ENCODE results near the gene PEAK3.

PEAK3 gene

DNA sequence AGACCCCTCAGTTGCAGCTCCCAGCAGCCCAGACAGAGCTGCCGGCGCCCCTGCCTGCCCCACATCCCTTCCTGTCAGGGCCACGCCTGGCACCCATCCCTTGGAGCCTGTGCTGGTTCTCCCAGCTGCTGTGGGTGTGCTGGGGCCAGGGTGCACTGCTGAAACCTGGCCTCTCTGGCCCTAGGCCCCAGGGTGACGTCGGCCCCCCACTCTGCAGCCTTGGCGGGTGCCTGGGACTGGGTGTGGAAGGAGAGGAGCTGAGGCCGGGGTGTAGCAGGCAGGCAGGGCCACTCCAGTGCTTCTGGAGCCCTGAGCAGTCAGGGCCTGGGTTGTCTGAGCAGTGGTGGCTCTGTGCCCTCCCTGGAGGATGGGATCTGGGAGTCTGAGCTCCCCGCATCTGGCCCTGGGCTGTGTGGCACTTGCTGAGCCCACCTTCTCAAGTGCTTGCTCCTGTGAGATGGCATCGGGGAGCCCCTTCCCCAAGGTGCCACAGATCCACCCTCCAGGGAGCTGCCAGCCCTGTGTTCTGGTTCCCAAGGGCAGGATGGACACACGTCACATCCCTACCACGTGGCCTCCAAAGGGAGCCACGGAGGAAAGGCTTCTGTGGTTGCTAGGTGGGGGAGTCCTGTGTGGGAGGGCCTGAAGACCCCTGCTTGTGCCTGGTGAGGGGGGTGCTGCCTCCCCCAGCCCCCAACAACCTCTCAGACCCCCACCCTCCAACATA lies 51.0 kb downstream of the PEAK3 start:
- no peak for DNase-seq (ENCODE audit: extremely low read depth, low read depth)
- TF ChIP-seq, protein P1, sequence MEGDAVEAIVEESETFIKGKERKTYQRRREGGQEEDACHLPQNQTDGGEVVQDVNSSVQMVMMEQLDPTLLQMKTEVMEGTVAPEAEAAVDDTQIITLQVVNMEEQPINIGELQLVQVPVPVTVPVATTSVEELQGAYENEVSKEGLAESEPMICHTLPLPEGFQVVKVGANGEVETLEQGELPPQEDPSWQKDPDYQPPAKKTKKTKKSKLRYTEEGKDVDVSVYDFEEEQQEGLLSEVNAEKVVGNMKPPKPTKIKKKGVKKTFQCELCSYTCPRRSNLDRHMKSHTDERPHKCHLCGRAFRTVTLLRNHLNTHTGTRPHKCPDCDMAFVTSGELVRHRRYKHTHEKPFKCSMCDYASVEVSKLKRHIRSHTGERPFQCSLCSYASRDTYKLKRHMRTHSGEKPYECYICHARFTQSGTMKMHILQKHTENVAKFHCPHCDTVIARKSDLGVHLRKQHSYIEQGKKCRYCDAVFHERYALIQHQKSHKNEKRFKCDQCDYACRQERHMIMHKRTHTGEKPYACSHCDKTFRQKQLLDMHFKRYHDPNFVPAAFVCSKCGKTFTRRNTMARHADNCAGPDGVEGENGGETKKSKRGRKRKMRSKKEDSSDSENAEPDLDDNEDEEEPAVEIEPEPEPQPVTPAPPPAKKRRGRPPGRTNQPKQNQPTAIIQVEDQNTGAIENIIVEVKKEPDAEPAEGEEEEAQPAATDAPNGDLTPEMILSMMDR (IDR thresholded peaks at IDR 0.05; ENCODE audit: low read depth, low read length), result no peak

DNA sequence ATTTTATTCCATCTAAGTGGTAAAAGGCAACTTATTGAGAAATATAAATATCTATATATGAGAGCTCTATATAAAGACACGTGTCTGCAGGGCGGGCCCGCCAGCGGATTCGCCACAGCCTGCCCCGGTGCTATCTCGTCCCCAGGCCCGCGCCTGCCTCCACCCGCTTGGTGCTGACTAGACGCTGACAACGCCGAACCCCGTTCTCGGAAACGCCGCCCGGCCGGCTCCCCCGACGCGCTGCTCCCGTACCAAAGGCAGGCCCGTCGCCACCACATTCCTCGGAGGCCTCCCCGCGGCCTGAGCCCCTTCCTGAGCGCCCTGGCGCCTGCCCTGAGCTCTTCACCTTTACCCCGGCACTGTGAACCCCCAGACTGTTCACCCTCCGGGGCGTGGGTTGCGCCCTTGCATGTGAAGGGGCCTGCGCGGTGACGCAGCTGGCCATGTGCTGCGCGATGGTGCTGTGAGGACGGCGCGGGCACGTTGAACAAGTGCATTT lies 51.9 kb downstream of the PEAK3 start:
- TF ChIP-seq, protein P1 (IDR thresholded peaks at IDR 0.05; ENCODE audit: low read depth, low read length), result no peak
- DNase-seq (ENCODE audit: extremely low read depth, low read depth), result no peak

DNA sequence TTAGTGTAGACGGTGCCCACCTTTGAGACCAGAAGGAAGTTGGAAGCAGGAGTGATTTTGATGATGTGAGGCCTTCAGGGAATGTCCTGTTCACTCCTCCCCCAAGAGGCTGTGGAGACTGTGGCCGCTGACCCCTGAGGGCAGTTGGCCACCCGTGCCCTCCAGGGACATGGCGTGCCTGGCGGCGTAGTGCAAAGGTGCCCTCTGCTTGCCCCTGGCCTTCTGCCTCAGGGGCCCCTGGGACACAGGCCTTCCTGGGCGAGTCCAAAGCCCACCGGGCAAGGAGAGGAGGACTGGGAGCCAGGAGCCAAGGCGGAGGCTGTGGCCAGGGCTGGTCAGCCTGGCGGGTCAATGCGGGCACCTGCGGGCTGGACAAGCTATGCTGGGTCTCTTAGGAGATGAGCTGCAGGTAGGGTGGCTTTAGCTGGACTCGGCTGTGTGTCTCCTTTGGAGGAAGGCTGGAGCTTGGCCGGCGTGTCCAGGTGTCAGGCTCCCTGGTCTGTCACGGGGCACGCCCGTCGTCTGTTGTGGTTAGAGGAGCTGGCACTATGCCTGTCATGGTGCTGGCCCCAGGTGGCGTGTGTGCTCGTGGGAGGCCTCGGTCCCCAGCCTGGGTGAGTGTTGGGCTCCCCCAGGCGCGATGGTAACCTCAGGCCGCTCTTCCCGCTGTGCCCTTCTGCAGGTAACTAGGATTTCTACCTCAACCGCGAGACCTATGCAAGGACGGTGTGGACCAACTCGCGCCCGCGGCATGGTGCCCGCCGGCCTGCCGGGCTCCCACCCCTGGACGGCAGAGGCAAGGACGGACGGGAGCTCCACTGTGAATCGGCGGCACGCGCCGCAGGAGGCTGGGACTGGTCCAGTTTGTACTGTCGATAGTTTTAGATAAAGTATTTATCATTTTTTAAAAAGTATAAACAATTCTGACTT lies 52.6 kb downstream of the PEAK3 start:
- DNase-seq (ENCODE audit: extremely low read depth, low read depth), result no peak
- TF ChIP-seq, protein P1 (IDR thresholded peaks at IDR 0.05; ENCODE audit: low read depth, low read length), result no peak

DNA sequence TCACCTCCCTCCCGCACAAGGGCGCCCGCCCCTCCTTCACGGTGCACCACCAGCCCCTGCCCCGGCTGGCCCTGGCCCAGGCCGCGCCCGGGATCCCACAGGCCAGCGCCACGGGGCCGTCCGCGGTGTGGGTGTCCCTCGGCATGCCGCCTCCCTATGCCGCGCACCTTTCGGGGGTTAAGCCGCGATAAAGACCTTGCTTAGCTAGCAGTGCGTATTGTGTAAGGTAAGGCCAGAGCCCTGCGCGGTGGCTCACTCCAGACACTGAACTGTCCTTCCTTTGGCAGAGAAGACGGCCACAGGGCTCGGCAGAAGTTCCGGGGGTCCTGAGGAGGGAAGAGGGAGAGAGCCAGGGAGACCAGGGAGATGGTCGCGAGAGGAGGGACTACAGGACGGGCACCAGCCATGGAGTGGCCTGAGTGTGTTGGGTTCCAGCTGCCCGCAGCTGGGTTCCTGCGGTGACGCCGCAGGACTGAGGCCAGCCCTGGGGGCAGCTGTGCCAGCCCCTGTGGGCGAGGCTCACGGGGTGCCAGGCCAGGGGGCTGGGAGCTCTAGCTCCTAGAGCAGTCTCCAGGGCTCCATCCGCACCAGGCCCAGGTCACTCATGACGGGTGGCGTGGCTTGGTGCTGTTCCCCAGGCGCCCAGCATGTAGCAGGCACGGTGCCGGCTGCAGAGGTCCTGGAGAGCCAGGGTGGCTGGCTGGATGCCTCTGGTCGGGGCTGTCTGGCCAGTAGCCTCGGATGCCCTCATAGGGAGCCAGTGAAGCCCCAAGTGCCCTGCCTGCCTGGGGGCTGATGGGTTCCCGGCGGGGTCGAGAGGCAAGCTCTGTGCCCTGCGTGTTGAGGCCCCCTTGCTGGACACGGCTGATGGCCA lies 53.6 kb downstream of the PEAK3 start:
- TF ChIP-seq, protein P1 (IDR thresholded peaks at IDR 0.05; ENCODE audit: low read depth, low read length), result no peak
- DNase-seq (ENCODE audit: extremely low read depth, low read depth), result no peak

DNA sequence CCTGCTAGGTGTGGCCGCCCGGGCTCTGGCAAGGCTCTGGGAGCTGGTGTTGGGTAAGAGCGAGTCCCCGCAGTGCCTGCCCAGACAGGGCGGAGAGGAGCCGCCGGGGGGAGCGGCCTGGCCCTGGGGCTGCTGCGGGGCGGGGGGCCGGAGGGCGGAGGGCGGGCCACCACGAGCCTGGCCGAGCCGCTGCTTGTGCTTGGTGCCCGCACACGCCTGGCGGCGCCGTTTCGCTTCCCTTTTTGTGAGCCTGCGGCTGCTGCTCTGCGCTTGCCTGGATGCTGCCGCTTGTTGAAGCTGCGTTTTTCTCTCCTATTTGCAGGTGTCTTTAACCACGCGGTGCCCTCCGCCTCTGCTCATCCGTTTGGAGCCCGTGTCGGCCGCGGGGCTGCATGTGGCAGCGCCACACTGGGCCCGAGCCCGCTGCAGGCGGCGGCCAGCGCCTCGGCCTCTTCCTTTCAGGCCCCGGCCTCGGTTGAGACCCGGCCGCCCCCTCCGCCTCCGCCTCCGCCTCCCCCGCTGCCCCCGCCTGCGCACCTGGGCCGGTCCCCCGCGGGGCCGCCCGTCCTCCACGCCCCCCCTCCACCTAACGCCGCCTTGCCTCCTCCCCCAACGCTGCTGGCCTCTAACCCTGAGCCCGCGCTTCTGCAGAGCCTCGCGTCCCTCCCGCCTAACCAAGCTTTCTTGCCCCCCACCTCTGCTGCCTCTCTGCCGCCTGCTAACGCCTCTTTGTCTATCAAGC lies 54.4 kb downstream of the PEAK3 start:
- TF ChIP-seq, protein P1 (IDR thresholded peaks at IDR 0.05; ENCODE audit: low read depth, low read length), result no peak
- no peak for DNase-seq (ENCODE audit: extremely low read depth, low read depth)

DNA sequence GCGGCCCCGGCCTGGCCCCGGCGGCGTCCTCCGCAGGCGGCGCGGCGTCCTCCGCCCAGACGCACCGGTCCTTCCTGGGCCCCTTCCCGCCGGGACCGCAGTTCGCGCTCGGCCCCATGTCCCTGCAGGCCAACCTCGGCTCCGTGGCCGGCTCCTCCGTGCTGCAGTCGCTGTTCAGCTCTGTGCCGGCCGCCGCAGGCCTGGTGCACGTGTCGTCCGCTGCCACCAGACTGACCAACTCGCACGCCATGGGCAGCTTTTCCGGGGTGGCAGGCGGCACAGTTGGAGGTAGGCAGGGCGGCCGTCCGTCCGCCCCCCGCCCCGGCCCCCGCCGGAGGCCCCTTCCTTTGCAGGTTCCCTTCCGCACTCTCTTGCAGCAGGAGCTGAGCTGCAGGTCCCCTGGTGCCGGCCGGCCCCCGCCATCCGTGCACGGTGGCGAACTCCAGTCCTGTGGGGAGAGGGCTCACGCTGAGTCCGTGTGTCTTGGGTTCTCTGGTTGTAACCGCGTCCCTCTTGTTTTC lies 55.1 kb downstream of the PEAK3 start:
- DNase-seq (ENCODE audit: extremely low read depth, low read depth), result no peak
- TF ChIP-seq, protein P1 (IDR thresholded peaks at IDR 0.05; ENCODE audit: low read depth, low read length), result no peak

All from AG09319 (cell line).